Measurements from ENCODE around the gene TRPV2. TPM values are rescaled to one million over a fixed set of nuclear protein-coding genes. Genes with fewer than 3 reads are reported as not detected.

The TRPV2 gene
- total and polyA plus RNA-seq, 2 experiments from 2014 or later = 1.7 to 3.2 TPM

DNA sequence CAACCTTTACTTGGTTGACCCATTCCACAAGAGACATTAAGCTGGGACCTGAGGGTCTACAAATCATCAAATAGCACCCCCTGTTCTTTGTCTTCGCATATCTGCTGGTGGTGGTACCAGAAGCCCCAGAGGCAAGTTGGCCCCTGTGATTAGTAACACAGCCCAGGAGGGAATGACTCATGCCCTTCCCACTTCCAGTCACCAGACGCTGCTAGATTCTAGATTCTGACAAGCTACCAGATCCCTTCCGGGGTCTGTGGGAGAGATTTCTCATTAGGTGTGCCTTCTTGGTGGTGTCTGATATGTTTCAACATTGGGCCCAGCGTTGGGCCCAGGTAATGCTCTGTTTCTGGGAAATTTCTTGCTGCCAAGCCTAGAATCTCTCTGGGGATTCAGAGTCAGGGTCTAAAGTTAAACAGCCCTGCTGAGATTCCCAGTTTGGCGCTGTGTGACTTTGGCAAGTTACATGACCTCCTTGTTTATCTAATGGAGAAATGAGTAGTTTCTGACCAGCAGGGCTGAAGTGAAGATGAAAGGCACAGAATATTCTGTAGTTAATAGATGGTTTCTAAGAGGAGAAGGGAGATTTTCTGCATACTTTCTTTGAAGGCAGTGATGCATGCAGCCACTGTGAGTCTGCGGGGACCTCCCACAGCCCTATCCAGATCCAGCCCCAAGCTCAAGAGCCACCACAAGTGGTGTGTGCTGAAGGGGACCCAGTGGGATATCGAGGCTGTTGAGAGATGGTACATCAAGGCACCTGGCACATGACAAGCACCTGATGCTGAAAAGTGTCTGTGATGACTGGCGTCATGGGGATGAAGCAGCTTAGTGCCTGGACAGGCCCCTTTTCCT lies 3.9 kb downstream of the TRPV2 start (continued):
- TF ChIP-seq ZNF462 (CRISPR knock-in tag; IDR thresholded peaks at IDR 0.05) = no peak

GRCh38 chr17:16419929-16420271 lies 4.5 kb downstream of the TRPV2 start:
- no peak overlapping the region for H3K4me3 ChIP-seq
- no peak overlapping the region for H2AFZ ChIP-seq
- Mint-ChIP-seq H3K9me3 (no peaks in the 10 kb centered on the region), H3K36me3 (ENCODE audit: low read depth) (no peaks in the 10 kb centered on the region), H3K4me1 (peaks cover 18% of the 10 kb centered on the region; the same call in 2 of the 3 replicates), H3K4me3 (no peak overlapping the region), H3K27me3 (ENCODE audit: insufficient read depth, low read depth, poor library complexity) (peaks cover 4% of the 10 kb centered on the region), H3K27ac (no peak overlapping the region)
- H3F3A ChIP-seq (replicated peaks; ENCODE audit: low read depth) = no peaks in the 10 kb centered on the region
- no peaks in the 10 kb centered on the region for H3K27me3 ChIP-seq (ENCODE audit: insufficient read depth)
- no peaks in the 10 kb centered on the region for H3K36me3 ChIP-seq (ENCODE audit: insufficient read depth)
- ATAC-seq (no peak), DNase-seq (ENCODE audit: low spot score) (no peak)
- H3K79me2 ChIP-seq (replicated peaks; ENCODE audit: insufficient read depth) = no peaks in the 10 kb centered on the region
- no peak overlapping the region for H3K4me2 ChIP-seq
- peaks cover 5% of the 10 kb centered on the region; the same call in 1 of the 2 replicates for H3K4me1 ChIP-seq (ENCODE audit: insufficient read depth)
- H3K27ac ChIP-seq (ENCODE audit: low read depth) = no peak overlapping the region
- H3K9me2 ChIP-seq (ENCODE audit: insufficient read depth) = no peaks in the 10 kb centered on the region
- no peaks in the 10 kb centered on the region for H4K20me1 ChIP-seq (replicated peaks; ENCODE audit: insufficient read depth)
- TF ChIP-seq ZNF462 (CRISPR knock-in tag; IDR thresholded peaks at IDR 0.05) = no peak
- no peak for TF ChIP-seq POLR2AphosphoS5 (IDR thresholded peaks at IDR 0.05; ENCODE audit: low read depth)
- TF ChIP-seq JUNB (IDR thresholded peaks at IDR 0.05; ENCODE audit: unreplicated experiment) = no peak
- no peak for TF ChIP-seq REST (IDR thresholded peaks at IDR 0.05; ENCODE audit: unreplicated experiment)

Data from GM23338 (cell line).